ENCODE data around the gene EMX2. TPM values are rescaled to one million over a fixed set of nuclear protein-coding genes. Genes with fewer than 3 reads are reported as not detected.

EMX2 gene
- total RNA-seq, 1 experiment from 2014 or later, result not detected

DNA sequence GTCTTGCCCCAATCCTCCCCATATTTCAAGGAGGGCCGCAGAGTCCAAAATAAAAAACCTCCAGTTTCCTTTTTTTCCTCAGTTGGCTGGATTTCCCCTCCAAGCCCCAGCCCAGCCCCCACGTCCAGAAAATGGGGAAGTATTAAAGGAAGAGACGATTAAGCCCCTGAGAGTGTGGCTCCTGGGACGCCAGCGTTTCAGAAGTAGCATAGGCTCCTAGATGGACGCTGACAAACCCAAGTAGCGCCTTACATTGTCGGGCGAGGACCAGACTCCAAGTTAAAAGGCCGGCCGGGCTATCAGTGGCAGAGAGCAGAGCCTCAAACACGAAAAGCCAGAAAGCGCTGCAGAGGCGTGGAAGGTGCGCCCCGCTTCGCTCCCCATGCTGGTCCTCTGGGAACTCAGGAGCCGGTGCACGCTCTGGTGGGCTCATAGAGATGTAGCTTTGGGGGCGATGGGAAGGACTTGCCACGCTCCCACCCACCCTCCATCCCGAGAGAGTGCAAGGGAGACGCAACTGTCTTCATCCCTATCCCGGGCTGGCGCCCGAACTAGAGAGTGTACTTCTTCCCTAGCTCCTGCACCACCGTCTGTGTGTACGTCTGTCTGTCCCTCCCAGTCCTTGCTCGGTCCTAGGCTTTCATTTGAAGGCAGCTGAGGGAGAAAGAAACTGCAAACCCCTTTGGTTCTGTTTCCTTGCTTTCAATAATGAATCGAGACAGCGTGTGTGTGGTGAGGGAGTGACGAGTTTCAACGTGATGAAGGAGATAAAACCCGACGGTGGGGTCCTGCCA lies 6.3 kb upstream of the EMX2 start:
- BruUV-seq (replicated peaks), result no TSS peak
- intact Hi-C loops (cut with micrococcal nuclease; ENCODE audit: unreplicated experiment), result loop anchor here (5.0 to 10.0 kb wide), 2 partner anchors 219 to 571 kb away; no protein-coding TSS in a partner anchor
- H3K27ac ChIP-seq (ENCODE audit: low read depth, low read length, poor library complexity, severe bottlenecking), result no peak overlapping the region
- no peak overlapping the region for H3K4me3 ChIP-seq (ENCODE audit: low read depth, low read length, poor library complexity, severe bottlenecking)
- peaks cover 100% of the 10 kb centered on the region for H3K27me3 ChIP-seq (replicated peaks; ENCODE audit: insufficient read depth, low read depth, low read length, poor library complexity)
- ChIA-PET POLR2A (ENCODE audit: low non-redundant PET) (no interaction called here), CTCF (no interaction called here)
- no peaks in the 10 kb centered on the region for H3K36me3 ChIP-seq (ENCODE audit: insufficient read depth, low read length, poor library complexity, severe bottlenecking)
- no peaks in the 10 kb centered on the region for H3K9me3 ChIP-seq (ENCODE audit: low read depth, low read length, poor library complexity, severe bottlenecking)
- DNase-seq (ENCODE audit: low spot score), result no peak
- TF ChIP-seq EZH2 (IDR thresholded peaks at IDR 0.05; ENCODE audit: borderline replicate concordance, low read depth, low read length, poor library complexity, severe bottlenecking), result peak; percentile 86
- TF ChIP-seq, protein P1, sequence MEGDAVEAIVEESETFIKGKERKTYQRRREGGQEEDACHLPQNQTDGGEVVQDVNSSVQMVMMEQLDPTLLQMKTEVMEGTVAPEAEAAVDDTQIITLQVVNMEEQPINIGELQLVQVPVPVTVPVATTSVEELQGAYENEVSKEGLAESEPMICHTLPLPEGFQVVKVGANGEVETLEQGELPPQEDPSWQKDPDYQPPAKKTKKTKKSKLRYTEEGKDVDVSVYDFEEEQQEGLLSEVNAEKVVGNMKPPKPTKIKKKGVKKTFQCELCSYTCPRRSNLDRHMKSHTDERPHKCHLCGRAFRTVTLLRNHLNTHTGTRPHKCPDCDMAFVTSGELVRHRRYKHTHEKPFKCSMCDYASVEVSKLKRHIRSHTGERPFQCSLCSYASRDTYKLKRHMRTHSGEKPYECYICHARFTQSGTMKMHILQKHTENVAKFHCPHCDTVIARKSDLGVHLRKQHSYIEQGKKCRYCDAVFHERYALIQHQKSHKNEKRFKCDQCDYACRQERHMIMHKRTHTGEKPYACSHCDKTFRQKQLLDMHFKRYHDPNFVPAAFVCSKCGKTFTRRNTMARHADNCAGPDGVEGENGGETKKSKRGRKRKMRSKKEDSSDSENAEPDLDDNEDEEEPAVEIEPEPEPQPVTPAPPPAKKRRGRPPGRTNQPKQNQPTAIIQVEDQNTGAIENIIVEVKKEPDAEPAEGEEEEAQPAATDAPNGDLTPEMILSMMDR (conservative IDR thresholded peaks at IDR 0.05; ENCODE audit: low read depth, low read length), result no peak
- no peaks in the 10 kb centered on the region for H3K4me1 ChIP-seq (ENCODE audit: insufficient read depth, low read length, poor library complexity, severe bottlenecking)

DNA sequence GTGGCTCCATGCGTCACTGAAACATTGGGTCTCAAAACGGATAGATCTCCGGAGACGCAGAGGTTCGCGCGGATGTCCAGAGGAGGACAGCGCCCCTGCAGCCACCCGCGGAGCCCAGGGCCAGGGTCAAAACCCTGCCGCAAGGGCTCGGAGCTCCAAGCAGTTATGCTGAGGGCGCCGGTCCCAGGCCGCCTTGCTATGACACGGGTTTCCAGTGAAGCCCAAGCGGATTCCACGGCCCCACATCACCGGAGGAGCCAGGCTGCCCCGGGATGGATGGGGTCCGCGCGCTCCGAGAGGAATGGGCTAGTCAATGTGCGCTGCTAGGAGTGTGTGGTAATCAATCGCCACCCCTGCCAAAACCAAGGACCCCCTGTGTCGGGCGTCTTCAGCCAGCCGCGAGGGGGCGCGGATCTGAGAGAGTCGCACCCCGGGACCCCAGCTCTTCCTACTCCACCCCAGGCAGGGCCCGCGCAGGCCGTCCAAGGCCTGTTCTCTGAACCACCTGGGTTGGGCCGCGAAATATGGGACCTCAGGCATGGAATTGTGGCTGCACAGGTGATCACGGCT lies 5.6 kb upstream of the EMX2 start:
- ChIA-PET POLR2A (ENCODE audit: low non-redundant PET) (no interaction called here), CTCF (no interaction called here)
- Histone ChIP-seq H3K27me3 (replicated peaks; ENCODE audit: insufficient read depth, low read depth, low read length, poor library complexity) (peaks cover 100% of the 10 kb centered on the region), H3K9me3 (ENCODE audit: low read depth, low read length, poor library complexity, severe bottlenecking) (no peaks in the 10 kb centered on the region), H3K36me3 (ENCODE audit: insufficient read depth, low read length, poor library complexity, severe bottlenecking) (no peaks in the 10 kb centered on the region), H3K27ac (ENCODE audit: low read depth, low read length, poor library complexity, severe bottlenecking) (no peak overlapping the region), H3K4me3 (ENCODE audit: low read depth, low read length, poor library complexity, severe bottlenecking) (no peak overlapping the region), H3K4me1 (ENCODE audit: insufficient read depth, low read length, poor library complexity, severe bottlenecking) (no peaks in the 10 kb centered on the region)
- no peak for DNase-seq (ENCODE audit: low spot score)
- peak; percentile 9 for TF ChIP-seq EZH2 (IDR thresholded peaks at IDR 0.05; ENCODE audit: borderline replicate concordance, low read depth, low read length, poor library complexity, severe bottlenecking)
- TF ChIP-seq, protein P1 (conservative IDR thresholded peaks at IDR 0.05; ENCODE audit: low read depth, low read length), result no peak
- BruUV-seq (replicated peaks), result no TSS peak
- intact Hi-C loops (cut with micrococcal nuclease; ENCODE audit: unreplicated experiment), result loop anchor here (1.0 to 10.0 kb wide), 3 partner anchors 218 to 704 kb away; no protein-coding TSS in a partner anchor

DNA sequence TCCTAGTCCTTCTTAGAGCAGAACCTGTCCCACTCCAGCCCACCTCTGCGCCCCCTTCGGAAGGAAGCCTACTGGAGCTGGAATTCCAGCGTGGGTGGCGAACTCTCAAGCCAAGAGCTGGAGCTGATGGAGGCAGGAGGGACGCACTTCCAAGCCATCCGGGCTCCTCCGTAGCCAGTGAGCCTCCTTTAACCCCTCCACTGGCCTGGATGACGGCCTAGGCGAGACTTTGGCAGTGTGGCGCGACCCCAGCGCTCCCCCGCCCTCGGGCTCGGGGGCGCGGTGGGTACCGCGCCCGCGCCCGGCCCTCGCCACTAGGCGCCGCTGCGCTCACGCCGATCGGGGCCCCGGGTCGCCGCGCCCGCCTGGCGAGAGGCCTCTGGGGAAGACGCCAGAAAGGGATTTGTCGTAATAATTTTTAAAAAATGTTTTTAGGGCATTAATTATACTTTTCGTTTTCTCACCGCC lies 5.1 kb upstream of the EMX2 start:
- ChIA-PET POLR2A (ENCODE audit: low non-redundant PET) (no interaction called here), CTCF (interaction anchor here (1.7 kb wide), 1 partner anchor 13 kb away, joined by 7 read pairs; no protein-coding TSS in a partner anchor)
- DNase-seq (ENCODE audit: low spot score), result no peak
- no peaks in the 10 kb centered on the region for H3K36me3 ChIP-seq (ENCODE audit: insufficient read depth, low read length, poor library complexity, severe bottlenecking)
- BruUV-seq (replicated peaks), result no TSS peak
- no peaks in the 10 kb centered on the region for H3K9me3 ChIP-seq (ENCODE audit: low read depth, low read length, poor library complexity, severe bottlenecking)
- H3K4me1 ChIP-seq (ENCODE audit: insufficient read depth, low read length, poor library complexity, severe bottlenecking), result no peaks in the 10 kb centered on the region
- H3K27ac ChIP-seq (ENCODE audit: low read depth, low read length, poor library complexity, severe bottlenecking), result no peak overlapping the region
- intact Hi-C loops (cut with micrococcal nuclease; ENCODE audit: unreplicated experiment), result loop anchor here (1.0 to 10.0 kb wide), 3 partner anchors 217 to 704 kb away; no protein-coding TSS in a partner anchor
- no peak overlapping the region for H3K4me3 ChIP-seq (ENCODE audit: low read depth, low read length, poor library complexity, severe bottlenecking)
- H3K27me3 ChIP-seq (replicated peaks; ENCODE audit: insufficient read depth, low read depth, low read length, poor library complexity), result peaks cover 100% of the 10 kb centered on the region
- TF ChIP-seq, protein P1 (conservative IDR thresholded peaks at IDR 0.05; ENCODE audit: low read depth, low read length), result no peak; the same call in 1 of the 2 replicates
- no peak for TF ChIP-seq EZH2 (IDR thresholded peaks at IDR 0.05; ENCODE audit: borderline replicate concordance, low read depth, low read length, poor library complexity, severe bottlenecking)
